CD14-positive monocyte (primary cell): ENCODE measurements around the gene OR4D5. TPM values are rescaled to one million over a fixed set of nuclear protein-coding genes. Genes with fewer than 3 reads are reported as not detected.

Experiments
- DNase-seq, 3 donors: peaks; one replicate each; pipeline ENCODE4 v3.0.0-alpha.2; 2011 to 2022
- H2AFZ ChIP-seq: 2 replicates; pipeline ENCODE4 v1.6.0; 2012; ENCODE audit warnings: mild to moderate bottlenecking, low read depth, low read length, inconsistent platforms; ENCODE audit not compliant: insufficient read depth, poor library complexity, severe bottlenecking
- H3K27ac ChIP-seq, 2 donors: 1 replicate in 1 of 2; 2 replicates in 1 of 2; pipeline ENCODE4 v1.5.1; 2012 to 2013; ENCODE audit warnings: low read length in 2 of 2, control low read depth in 1 of 2, inconsistent platforms in 1 of 2, low read depth in 1 of 2, mild to moderate bottlenecking in 1 of 2
- H3K27me3 ChIP-seq, 2 donors: one replicate each; pipeline versions ENCODE4 v1.6.0 to v1.6.1; 2011 to 2013; ENCODE audit warnings: low read length in 2 of 2; ENCODE audit not compliant: control insufficient read depth in 2 of 2, insufficient read depth in 2 of 2
- H3K36me3 ChIP-seq, 2 donors: replicated peaks in 1 of 2; 1 replicate in 1 of 2; 2 replicates in 1 of 2; pipeline versions ENCODE4 v1.5.1 to v1.6.1; 2012 to 2013; ENCODE audit warnings: low read length in 2 of 2, control low read depth in 1 of 2, inconsistent platforms in 1 of 2, mild to moderate bottlenecking in 1 of 2; ENCODE audit not compliant: insufficient read depth in 2 of 2, control insufficient read depth in 1 of 2
- H3K4me1 ChIP-seq, 2 donors: 1 replicate in 1 of 2; 2 replicates in 1 of 2; pipeline versions ENCODE4 v1.5.1 to v1.6.1; 2012 to 2013; ENCODE audit warnings: low read length in 2 of 2, control low read depth in 1 of 2, inconsistent platforms in 1 of 2, mild to moderate bottlenecking in 1 of 2, moderate library complexity in 1 of 2; ENCODE audit not compliant: insufficient read depth in 2 of 2, control insufficient read depth in 1 of 2
- H3K4me2 ChIP-seq: replicated peaks from 2 replicates; pipeline ENCODE3; 2012; ENCODE audit warnings: low read length, moderate library complexity, mild to moderate bottlenecking; ENCODE audit not compliant: poor library complexity, severe bottlenecking; ENCODE audit errors: extremely low read depth
- H3K4me3 ChIP-seq, 3 experiments: fragments of 200-600 bp in 1 of 3; sonication (generic) in 1 of 3; replicated peaks in 1 of 3; 1 replicate in 2 of 3; 2 replicates in 1 of 3; pipeline ENCODE4 v1.5.1; 2011 to 2013; ENCODE audit warnings: low read length in 3 of 3, mild to moderate bottlenecking in 3 of 3, control low read depth in 2 of 3, low read depth in 2 of 3, inconsistent platforms in 1 of 3, moderate library complexity in 1 of 3
- H3K79me2 ChIP-seq: 2 replicates; pipeline ENCODE4 v1.6.0; 2012; ENCODE audit warnings: mild to moderate bottlenecking, control low read depth, inconsistent platforms, low read length, moderate library complexity; ENCODE audit not compliant: insufficient read depth
- H3K9ac ChIP-seq: 2 replicates; pipeline ENCODE4 v1.6.0; 2017; ENCODE audit warnings: low read length, mild to moderate bottlenecking; ENCODE audit not compliant: insufficient read depth, poor library complexity, severe bottlenecking
- H3K9me3 ChIP-seq, 2 donors: replicated peaks in 1 of 2; 1 replicate in 1 of 2; 2 replicates in 1 of 2; pipeline versions ENCODE4 v1.5.1 to v1.6.1; 2012 to 2013; ENCODE audit warnings: low read length in 2 of 2, control low read depth in 1 of 2; ENCODE audit not compliant: control insufficient read depth in 1 of 2, insufficient read depth in 1 of 2
- H4K20me1 ChIP-seq: 2 replicates; pipeline ENCODE4 v1.6.0; 2012; ENCODE audit warnings: mild to moderate bottlenecking, low read length, control low read depth, moderate library complexity; ENCODE audit not compliant: insufficient read depth
- H3K27ac Mint-ChIP-seq, 7 donors: one replicate each; pipeline ENCODE4 v1.8.0; 2020; ENCODE audit warnings: mild to moderate bottlenecking in 7 of 7, mixed read lengths in 7 of 7, moderate library complexity in 6 of 7, inconsistent platforms in 2 of 7
- H3K27me3 Mint-ChIP-seq, 3 donors: one replicate each; pipeline ENCODE4 v1.8.0; 2021 to 2022; ENCODE audit warnings: low read depth in 3 of 3, mild to moderate bottlenecking in 3 of 3, mixed read lengths in 3 of 3, moderate library complexity in 3 of 3, inconsistent platforms in 1 of 3
- H3K36me3 Mint-ChIP-seq, 2 donors: one replicate each; pipeline ENCODE4 v1.8.0; 2020; ENCODE audit warnings: mixed read lengths in 2 of 2, inconsistent platforms in 1 of 2, mild to moderate bottlenecking in 1 of 2
- H3K4me1 Mint-ChIP-seq: one replicate; pipeline ENCODE4 v1.8.0; 2020; ENCODE audit warnings: mild to moderate bottlenecking, mixed read lengths
- H3K4me3 Mint-ChIP-seq, 2 donors: one replicate each; pipeline ENCODE4 v1.8.0; 2020; ENCODE audit warnings: mild to moderate bottlenecking in 2 of 2, mixed read lengths in 2 of 2, moderate library complexity in 1 of 2
- H3K9me3 Mint-ChIP-seq, 7 donors: one replicate each; pipeline ENCODE4 v1.8.0; 2020 to 2022; ENCODE audit warnings: mixed read lengths in 7 of 7, mild to moderate bottlenecking in 6 of 7, moderate library complexity in 6 of 7, inconsistent platforms in 2 of 7
- WGBS: methylation state at CpG from one replicate; pipeline ENCODE4 v1.1.5; 2013; ENCODE audit warnings: missing lambda C conversion rate; ENCODE audit not compliant: insufficient coverage; 5-methylcytosine and 5-hydroxymethylcytosine counted together
- intact Hi-C, 2 donors: fragments of 100-400 bp; cut with micrococcal nuclease; formaldehyde crosslinking; loops; one replicate each; pipeline versions ENCODE4 v1.15.0 to v1.15.1; 2023
- polyA plus RNA-seq, 3 donors: library from polyadenylated mRNA; depleted of rRNA in 1 of 3; unstranded in 2 of 3; stranded (reverse) in 1 of 3; fragments of 300-500 nt in 2 of 3; fragments of >200 nt in 1 of 3; fragmentation: Illumina TruSeq in 2 of 3; gene quantifications; 1 replicate in 2 of 3; 2 replicates in 1 of 3; pipeline ENCODE4 v1.2.3, GENCODE V29; 2012 to 2021
- TF ChIP-seq, protein P1 (sequence below): fragments of 200-600 bp; IDR thresholded peaks from one replicate; pipeline ENCODE4 v1.8.0; 2022; ENCODE audit warnings: antibody characterized with exemption, mild to moderate bottlenecking

The OR4D5 gene
- polyA plus RNA-seq, 3 donors: not detected

DNA sequence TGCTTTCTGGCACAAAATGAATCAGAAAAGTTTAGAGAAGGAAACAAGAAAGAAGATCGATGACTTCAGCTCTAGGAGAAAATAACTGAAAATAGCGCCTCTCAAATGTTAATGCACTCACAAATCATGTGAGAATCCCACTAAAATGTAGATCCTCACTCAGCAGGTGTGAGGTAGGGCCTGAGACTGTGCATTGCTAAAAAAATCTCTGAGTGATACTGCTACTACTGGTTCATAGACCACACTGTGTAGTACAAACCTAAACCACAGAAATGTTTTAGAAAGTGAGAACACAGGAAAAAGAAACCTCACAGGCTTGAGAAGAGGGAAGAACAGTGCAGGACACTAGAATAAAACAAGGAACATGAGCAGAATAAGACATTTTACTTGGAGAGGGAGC is 35.5 kb upstream of the OR4D5 start:
- DNase-seq: no peak
- Mint-ChIP-seq H3K27ac (no peak overlapping the region), H3K9me3 (no peaks in the 10 kb centered on the region), H3K27me3 (no peaks in the 10 kb centered on the region), H3K4me3 (no peak overlapping the region), H3K4me1 (no peaks in the 10 kb centered on the region), H3K36me3 (no peaks in the 10 kb centered on the region)
- TF ChIP-seq, protein P1, sequence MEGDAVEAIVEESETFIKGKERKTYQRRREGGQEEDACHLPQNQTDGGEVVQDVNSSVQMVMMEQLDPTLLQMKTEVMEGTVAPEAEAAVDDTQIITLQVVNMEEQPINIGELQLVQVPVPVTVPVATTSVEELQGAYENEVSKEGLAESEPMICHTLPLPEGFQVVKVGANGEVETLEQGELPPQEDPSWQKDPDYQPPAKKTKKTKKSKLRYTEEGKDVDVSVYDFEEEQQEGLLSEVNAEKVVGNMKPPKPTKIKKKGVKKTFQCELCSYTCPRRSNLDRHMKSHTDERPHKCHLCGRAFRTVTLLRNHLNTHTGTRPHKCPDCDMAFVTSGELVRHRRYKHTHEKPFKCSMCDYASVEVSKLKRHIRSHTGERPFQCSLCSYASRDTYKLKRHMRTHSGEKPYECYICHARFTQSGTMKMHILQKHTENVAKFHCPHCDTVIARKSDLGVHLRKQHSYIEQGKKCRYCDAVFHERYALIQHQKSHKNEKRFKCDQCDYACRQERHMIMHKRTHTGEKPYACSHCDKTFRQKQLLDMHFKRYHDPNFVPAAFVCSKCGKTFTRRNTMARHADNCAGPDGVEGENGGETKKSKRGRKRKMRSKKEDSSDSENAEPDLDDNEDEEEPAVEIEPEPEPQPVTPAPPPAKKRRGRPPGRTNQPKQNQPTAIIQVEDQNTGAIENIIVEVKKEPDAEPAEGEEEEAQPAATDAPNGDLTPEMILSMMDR: no peak
- H3K4me2 ChIP-seq: no peak overlapping the region
- H3K9me3 ChIP-seq: no peaks in the 10 kb centered on the region
- H4K20me1 ChIP-seq: no peaks in the 10 kb centered on the region
- intact Hi-C loops: no loop called here
- H3K79me2 ChIP-seq: no peaks in the 10 kb centered on the region
- no CpG with 5 or more reads among the region's 2 CpGs for WGBS
- H3K27ac ChIP-seq: no peak overlapping the region
- H2AFZ ChIP-seq: no peak overlapping the region
- no peaks in the 10 kb centered on the region for H3K36me3 ChIP-seq
- no peak overlapping the region for H3K4me3 ChIP-seq
- no peaks in the 10 kb centered on the region for H3K27me3 ChIP-seq
- H3K4me1 ChIP-seq: no peaks in the 10 kb centered on the region
- H3K9ac ChIP-seq: no peak overlapping the region

DNA sequence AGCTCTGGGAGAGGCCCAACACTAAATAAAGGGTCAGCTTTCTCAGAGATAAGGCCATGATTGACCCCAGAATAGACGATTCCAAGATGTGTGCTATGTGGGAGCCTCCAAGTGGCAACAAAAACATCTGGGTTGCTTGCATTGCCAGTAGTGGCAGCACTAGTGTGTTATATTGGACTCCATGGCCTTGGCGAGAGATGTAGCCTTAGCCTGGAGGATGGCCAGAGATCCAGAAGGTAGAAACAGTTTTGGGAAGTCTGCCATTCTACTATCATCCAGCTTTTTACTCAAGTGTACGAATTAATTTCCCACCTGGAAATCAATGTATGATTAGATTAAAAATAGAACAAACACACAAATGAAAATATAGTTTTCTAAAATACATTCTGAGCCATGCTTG is 34.5 kb upstream of the OR4D5 start:
- H3K9me3 Mint-ChIP-seq: no peaks in the 10 kb centered on the region
- no peaks in the 10 kb centered on the region for H3K79me2 ChIP-seq
- H3K27me3 Mint-ChIP-seq: no peaks in the 10 kb centered on the region
- H4K20me1 ChIP-seq: no peaks in the 10 kb centered on the region
- H3K9me3 ChIP-seq: no peaks in the 10 kb centered on the region
- H3K27ac ChIP-seq: no peak overlapping the region
- H3K9ac ChIP-seq: no peak overlapping the region
- H3K27me3 ChIP-seq: no peaks in the 10 kb centered on the region
- no peak overlapping the region for H3K4me3 ChIP-seq
- no peak overlapping the region for H3K4me3 Mint-ChIP-seq
- H3K27ac Mint-ChIP-seq: no peak overlapping the region
- H3K36me3 ChIP-seq: no peaks in the 10 kb centered on the region
- 100% methylated on average over 1 of the region's 3 CpGs for WGBS
- H3K4me1 ChIP-seq: no peaks in the 10 kb centered on the region
- H3K4me2 ChIP-seq: no peak overlapping the region
- no peak for DNase-seq
- H3K36me3 Mint-ChIP-seq: no peaks in the 10 kb centered on the region
- no peak overlapping the region for H2AFZ ChIP-seq
- TF ChIP-seq, protein P1: no peak
- intact Hi-C loops: no loop called here
- H3K4me1 Mint-ChIP-seq: no peaks in the 10 kb centered on the region
